Suppressor macrophage treated with lipopolysaccharide for 4 hours (primary cell): ENCODE results near the gene P3H2.
"Not testable (repeated sequence)": the region's sequence is repeated elsewhere in the genome, so short reads cannot be mapped to it uniquely, and the experiment has no call there.

Experiments
- DNase-seq: peaks from one replicate; pipeline ENCODE4 v3.0.0-alpha.2; 2020

The P3H2 gene

GRCh38 chr3:189974359-189974758 lies 146.3 kb downstream of the P3H2 start:
- no peak for DNase-seq

GRCh38 chr3:189967254-189967865 lies 153.3 kb downstream of the P3H2 start:
- peak; percentile 64 for DNase-seq

GRCh38 chr3:189966843-189967242 lies 153.9 kb downstream of the P3H2 start:
- DNase-seq, result peak; percentile 62

GRCh38 chr3:189964623-189965332 lies 155.9 kb downstream of the P3H2 start:
- DNase-seq, result no peak

GRCh38 chr3:189962466-189962865 lies 158.2 kb downstream of the P3H2 start:
- DNase-seq, result no peak

GRCh38 chr3:189961522-189962161 lies 159.1 kb downstream of the P3H2 start:
- DNase-seq, result peak; percentile 81

GRCh38 chr3:189961086-189961485 lies 159.6 kb downstream of the P3H2 start:
- not testable (repeated sequence) for DNase-seq

GRCh38 chr3:189954733-189955665 lies 165.7 kb downstream of the P3H2 start:
- DNase-seq, result no peak

- no peak for DNase-seq
Measured at GRCh38 chr3:189953551-189953950, 167.1 kb downstream of the P3H2 start.

- DNase-seq, result no peak
Measured at GRCh38 chr3:189952272-189952671, 168.4 kb downstream of the P3H2 start.

GRCh38 chr3:189950258-189950657 lies 170.4 kb downstream of the P3H2 start:
- no peak for DNase-seq

GRCh38 chr3:189949580-189949979 lies 171.1 kb downstream of the P3H2 start:
- no peak for DNase-seq

- DNase-seq, result no peak
Measured at GRCh38 chr3:189948724-189949045, 172.0 kb downstream of the P3H2 start.

GRCh38 chr3:189947948-189948723 lies 172.6 kb downstream of the P3H2 start:
- DNase-seq, result peak; percentile 11

- no peak for DNase-seq
Measured at GRCh38 chr3:189947068-189947467, 173.6 kb downstream of the P3H2 start.

GRCh38 chr3:189945935-189946709 lies 174.6 kb downstream of the P3H2 start:
- no peak for DNase-seq

GRCh38 chr3:189944285-189945145 lies 176.2 kb downstream of the P3H2 start:
- DNase-seq, result no peak

GRCh38 chr3:189942948-189943347 lies 177.7 kb downstream of the P3H2 start:
- DNase-seq, result no peak

GRCh38 chr3:189941679-189942078 lies 179.0 kb downstream of the P3H2 start:
- no peak for DNase-seq

- DNase-seq, result no peak
Measured at GRCh38 chr3:189941125-189941524, 179.6 kb downstream of the P3H2 start.
